Fibroblast of skin of left quadriceps (primary cell): ENCODE results near the gene FBN3.
"Not testable (repeated sequence)": the region's sequence is repeated elsewhere in the genome, so short reads cannot be mapped to it uniquely, and the experiment has no call there.

ENCODE experiments used
- DNase-seq, 2 experiments: peaks; one replicate each; pipeline ENCODE4 v3.0.0-alpha.2; 2013; ENCODE audit warnings: low read depth in 2 of 2

Gene FBN3

GRCh38 chr19:8149261-8150094 lies at the start of gene FBN3:
FBN3 (minus strand) TSS chr19:8149592; CDS start chr19:8147480, 2,112 bp downstream.
- DNase-seq: no peak

DNA sequence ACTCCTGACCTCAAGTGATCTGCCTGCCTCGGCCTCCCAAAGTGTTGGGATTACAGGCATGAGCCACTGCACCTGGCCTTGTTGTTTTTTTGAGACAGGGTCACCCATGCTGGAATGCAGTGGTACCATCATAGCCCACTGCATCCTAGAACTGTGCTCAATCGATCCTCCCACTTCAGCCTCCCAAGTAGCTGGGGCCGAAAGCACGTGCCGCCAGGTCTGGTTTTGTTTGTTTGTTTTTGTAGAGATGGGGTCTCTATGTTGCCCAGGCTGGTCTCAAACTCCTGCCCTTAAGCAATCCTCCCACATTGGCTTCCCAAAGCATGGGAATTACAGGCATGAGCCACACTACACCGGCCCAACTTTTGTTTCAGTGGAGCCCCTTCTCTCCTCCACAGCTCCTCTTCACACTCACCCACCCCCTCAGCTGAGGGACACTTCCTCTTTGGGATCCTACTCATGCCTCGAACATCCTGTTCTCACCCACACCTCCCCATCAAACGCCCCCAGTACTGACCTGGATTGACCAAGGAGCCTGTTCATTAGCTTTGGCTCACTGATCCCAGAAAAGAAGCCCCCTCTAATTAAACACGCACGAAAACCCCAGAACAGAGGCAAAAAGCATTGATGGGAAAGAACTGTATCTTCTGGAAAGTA lies 47.0 kb upstream of the FBN3 start:
- DNase-seq: no peak

GRCh38 chr19:8194528-8195267 lies 45.3 kb upstream of the FBN3 start:
- DNase-seq: no peak

- no peak for DNase-seq
Measured at GRCh38 chr19:8192221-8192820, 42.9 kb upstream of the FBN3 start.

- DNase-seq: no peak
Measured at GRCh38 chr19:8185343-8186068, 36.1 kb upstream of the FBN3 start.

- DNase-seq: no peak
Measured at GRCh38 chr19:8184274-8184673, 34.9 kb upstream of the FBN3 start.

GRCh38 chr19:8180018-8180417 lies 30.6 kb upstream of the FBN3 start:
- no peak for DNase-seq

- DNase-seq: no peak
Measured at GRCh38 chr19:8174706-8175105, 25.3 kb upstream of the FBN3 start.

GRCh38 chr19:8168537-8168936 lies 19.1 kb upstream of the FBN3 start:
- no peak for DNase-seq

DNA sequence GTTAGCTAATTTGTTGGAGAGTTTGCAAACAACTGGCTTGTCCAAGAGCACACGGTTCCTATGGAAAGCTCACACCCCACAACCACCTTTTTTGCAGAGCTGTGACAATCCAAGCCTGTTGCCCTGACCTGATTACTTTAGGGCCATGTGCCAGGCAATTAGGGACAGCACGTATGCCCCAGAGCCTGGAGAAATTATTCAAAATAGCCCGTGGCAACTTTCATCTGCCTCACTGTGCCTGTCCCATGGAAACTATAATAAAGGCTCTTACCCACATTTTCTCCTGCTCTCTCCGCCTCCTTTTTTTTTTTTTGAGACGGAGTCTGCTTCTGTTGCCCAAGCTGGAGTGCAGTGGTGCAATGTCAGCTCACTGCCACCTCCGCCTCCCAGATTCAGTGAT lies 18.6 kb upstream of the FBN3 start:
- no peak for DNase-seq

DNA sequence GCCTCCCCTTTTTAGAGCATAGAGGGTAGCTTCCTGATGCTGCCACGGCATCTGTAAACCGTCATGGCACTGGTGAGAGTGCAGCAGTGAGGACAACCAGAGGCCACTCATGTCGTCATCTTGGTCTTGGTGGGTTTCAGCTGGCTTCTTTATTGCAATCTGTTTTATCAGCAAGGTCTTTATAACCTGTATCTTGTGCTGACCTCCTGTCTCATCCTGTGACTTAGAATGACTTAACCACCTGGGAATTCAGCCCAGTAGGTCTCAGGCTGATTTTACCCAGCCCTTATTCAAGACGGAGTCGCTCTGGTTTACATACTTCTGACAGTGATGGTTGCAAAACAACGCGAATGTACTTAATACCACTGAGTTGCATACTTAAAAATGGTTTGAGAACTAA lies 14.4 kb upstream of the FBN3 start:
- DNase-seq: no peak

DNA sequence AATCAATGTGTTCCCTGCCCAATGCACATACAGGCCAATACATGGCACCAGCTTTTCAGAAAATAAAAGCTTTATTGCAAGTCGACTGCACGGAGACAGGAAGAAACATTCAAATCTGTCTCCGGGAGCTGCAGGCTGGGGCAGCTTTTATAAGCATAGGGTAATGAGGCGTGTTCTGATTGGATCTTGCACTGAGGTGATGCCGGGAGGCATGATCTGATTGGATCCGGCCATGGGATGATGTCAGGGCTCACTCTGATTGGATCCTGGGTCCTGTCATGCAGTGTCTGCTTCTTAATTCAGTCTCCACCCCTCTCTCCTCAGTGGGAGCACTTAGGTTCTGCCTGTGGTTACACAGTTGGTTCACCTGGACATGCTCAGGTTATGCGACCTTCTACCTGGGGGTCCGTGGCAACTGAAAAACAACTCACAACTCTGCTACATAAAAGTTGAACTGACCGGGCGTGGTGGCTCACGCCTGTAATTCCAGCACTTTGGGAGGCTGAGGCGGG lies 11.8 kb upstream of the FBN3 start:
- no peak for DNase-seq

- DNase-seq: not testable (repeated sequence)
Measured at GRCh38 chr19:8159322-8159721, 9.9 kb upstream of the FBN3 start.

DNA sequence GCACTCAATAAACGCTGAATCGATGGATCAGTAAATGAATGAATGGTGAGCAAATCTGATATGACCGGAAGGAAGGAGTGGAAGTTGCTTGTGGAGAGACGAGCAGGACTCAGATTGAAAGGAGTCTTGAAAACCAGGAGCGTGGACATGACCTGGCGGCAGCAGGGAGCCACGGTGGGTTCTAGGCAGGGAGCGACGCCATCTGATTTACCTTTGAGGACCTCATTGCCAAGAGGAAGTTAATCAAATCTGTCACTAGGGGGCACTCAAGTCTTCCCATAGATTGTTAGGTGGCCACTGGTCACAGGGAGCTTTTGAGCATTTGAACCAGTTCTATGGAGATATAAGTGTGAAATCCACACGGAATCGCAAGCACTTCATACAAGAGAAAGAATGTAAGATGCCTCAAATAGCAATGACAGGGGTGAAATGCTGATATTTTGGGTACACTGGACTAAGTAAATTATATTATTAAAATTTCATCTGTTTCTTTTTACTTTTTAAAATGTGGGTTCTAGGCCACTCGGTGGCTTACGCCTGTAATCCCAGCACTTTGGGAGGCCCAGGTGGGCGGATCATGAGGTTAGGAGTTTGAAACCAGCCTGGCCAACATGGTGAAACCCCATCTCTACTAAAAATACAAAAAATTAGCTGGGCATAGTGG lies 9.2 kb upstream of the FBN3 start:
- peak; percentile 20 to 28 for DNase-seq

- no peak for DNase-seq
Measured at GRCh38 chr19:8155318-8155717, 5.9 kb upstream of the FBN3 start.

DNA sequence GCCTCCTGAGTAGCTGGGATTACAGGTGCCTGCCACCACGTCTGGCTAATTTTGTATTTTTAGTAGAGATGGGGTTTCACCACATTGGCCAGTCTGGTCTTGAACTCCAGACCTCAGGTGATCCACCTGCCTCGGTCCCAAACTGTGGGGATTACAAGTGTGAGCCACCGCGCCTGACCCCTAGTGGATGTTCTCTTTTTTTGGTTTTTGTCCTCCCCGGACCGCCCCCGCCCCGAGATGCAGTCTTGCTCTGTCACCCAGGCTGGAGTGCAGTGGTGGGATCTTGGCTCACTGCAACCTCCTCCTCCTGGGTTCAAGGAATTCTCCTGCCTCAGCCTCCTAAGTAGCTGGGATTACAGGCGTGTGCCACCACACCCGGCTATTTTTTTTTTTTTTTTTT lies 4.6 kb upstream of the FBN3 start:
- not testable (repeated sequence) for DNase-seq

DNA sequence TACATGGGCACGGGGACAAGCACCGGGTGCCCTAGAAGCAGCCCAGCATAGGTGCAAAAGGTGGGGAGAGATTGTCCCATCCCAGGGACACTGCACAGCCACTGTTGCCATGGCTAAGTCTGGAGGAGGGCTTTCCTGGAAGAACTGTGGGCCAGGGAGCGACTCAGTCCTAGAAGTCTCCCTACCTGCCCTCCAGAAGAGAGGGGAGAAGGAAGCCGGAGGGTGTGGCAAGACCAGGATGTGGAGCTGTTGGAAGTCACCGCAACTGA lies 2.3 kb upstream of the FBN3 start:
- no peak for DNase-seq

GRCh38 chr19:8150998-8151766 lies 1.8 kb upstream of the FBN3 start:
- no peak for DNase-seq

- no peak for DNase-seq
Measured at GRCh38 chr19:8150178-8150865, 930 bp upstream of the FBN3 start.
